GM23338 (cell line): ENCODE results near the gene SLC24A4. TPM values are rescaled to one million over a fixed set of nuclear protein-coding genes. Genes with fewer than 3 reads are reported as not detected.

Source experiments
- ATAC-seq: fragments of 200-7000 bp; cut with Tn5 transposase; 3 replicates; pipeline ENCODE4 v1.9.1; 2020
- DNase-seq: peaks from one replicate; pipeline ENCODE4 v3.0.0-alpha.2; 2015; ENCODE audit warnings: low spot score
- H2AFZ ChIP-seq: fragments of 200-600 bp; sonication (generic); 2 replicates; pipeline ENCODE4 v1.8.0; 2016; ENCODE audit warnings: antibody characterized with exemption, mild to moderate bottlenecking, moderate library complexity
- H3F3A ChIP-seq: fragments of 200-600 bp; sonication (generic); replicated peaks from 2 replicates; pipeline ENCODE4 v1.8.0; 2017; ENCODE audit warnings: antibody characterized with exemption, mixed run types, low read depth
- H3K27ac ChIP-seq: fragments of 200-600 bp; sonication (generic); 2 replicates; pipeline ENCODE4 v1.6.1; 2016; ENCODE audit warnings: low read depth
- H3K27me3 ChIP-seq: fragments of 200-600 bp; sonication (generic); 2 replicates; pipeline ENCODE4 v1.8.0; 2016; ENCODE audit warnings: mild to moderate bottlenecking, mixed run types, moderate library complexity; ENCODE audit not compliant: insufficient read depth
- H3K36me3 ChIP-seq: fragments of 200-600 bp; sonication (generic); 2 replicates; pipeline ENCODE4 v1.8.0; 2016; ENCODE audit warnings: mild to moderate bottlenecking; ENCODE audit not compliant: insufficient read depth
- H3K4me1 ChIP-seq: fragments of 200-600 bp; sonication (generic); 2 replicates; pipeline ENCODE4 v1.8.0; 2016; ENCODE audit warnings: mild to moderate bottlenecking, moderate library complexity; ENCODE audit not compliant: insufficient read depth
- H3K4me2 ChIP-seq: fragments of 200-600 bp; sonication (generic); 2 replicates; pipeline ENCODE4 v1.7.1; 2017; ENCODE audit warnings: mixed run types
- H3K4me3 ChIP-seq: fragments of 200-600 bp; sonication (generic); 2 replicates; pipeline ENCODE4 v1.6.1; 2016; ENCODE audit warnings: mixed run types
- H3K79me2 ChIP-seq: fragments of 200-600 bp; sonication (generic); replicated peaks from 2 replicates; pipeline ENCODE4 v1.8.0; 2017; ENCODE audit warnings: mild to moderate bottlenecking; ENCODE audit not compliant: insufficient read depth
- H3K9me2 ChIP-seq: fragments of 200-600 bp; sonication (generic); 2 replicates; pipeline ENCODE4 v1.8.0; 2017; ENCODE audit not compliant: insufficient read depth
- H4K20me1 ChIP-seq: fragments of 200-600 bp; sonication (generic); replicated peaks from 2 replicates; pipeline ENCODE4 v1.8.0; 2017; ENCODE audit warnings: mild to moderate bottlenecking; ENCODE audit not compliant: insufficient read depth
- H3K27ac Mint-ChIP-seq: 2 replicates; pipeline ENCODE4 v1.8.0; 2020; ENCODE audit warnings: inconsistent platforms, mild to moderate bottlenecking, moderate library complexity, mixed read lengths
- H3K27me3 Mint-ChIP-seq: 3 replicates; pipeline ENCODE4 v1.8.0; 2022; ENCODE audit warnings: low read depth, mild to moderate bottlenecking, moderate library complexity, mixed read lengths, inconsistent platforms; ENCODE audit not compliant: insufficient read depth, poor library complexity
- H3K36me3 Mint-ChIP-seq: 3 replicates; pipeline ENCODE4 v1.8.0; 2021; ENCODE audit warnings: low read depth, mild to moderate bottlenecking, inconsistent platforms, moderate library complexity, mixed read lengths
- H3K4me1 Mint-ChIP-seq: 3 replicates; pipeline ENCODE4 v1.8.0; 2020; ENCODE audit warnings: mild to moderate bottlenecking, inconsistent platforms, mixed read lengths
- H3K4me3 Mint-ChIP-seq: 3 replicates; pipeline ENCODE4 v1.8.0; 2021; ENCODE audit warnings: moderate library complexity, mild to moderate bottlenecking, inconsistent platforms, mixed read lengths
- H3K9me3 Mint-ChIP-seq: 3 replicates; pipeline ENCODE4 v1.8.0; 2020; ENCODE audit warnings: moderate library complexity, mild to moderate bottlenecking, inconsistent platforms, mixed read lengths
- EZH2 ChIP-seq: fragments of 200-600 bp; sonication (generic); IDR thresholded peaks from one replicate; pipeline ENCODE4 v1.8.0; 2017; ENCODE audit warnings: antibody characterized with exemption, mild to moderate bottlenecking, low read depth; ENCODE audit not compliant: unreplicated experiment
- EZH2phosphoT487 ChIP-seq: fragments of 200-600 bp; sonication (generic); IDR thresholded peaks from one replicate; pipeline ENCODE4 v1.8.1; 2018; ENCODE audit warnings: antibody characterized with exemption; ENCODE audit not compliant: unreplicated experiment
- ZNF114 ChIP-seq: fragments of 250-450 bp; sonication (Bioruptor Pico); IDR thresholded peaks from 2 replicates; pipeline ENCODE4 v1.5.0; 2020; ENCODE audit warnings: mild to moderate bottlenecking, moderate library complexity
- polyA plus RNA-seq: library from polyadenylated mRNA; unstranded; fragments of >200 nt; fragmentation: Nextera tagmentation; extraction: Ambion mirVana; gene quantifications from 2 replicates; pipeline ENCODE4 v1.2.1, GENCODE V29; 2016
- total RNA-seq: library from RNA; depleted of rRNA; stranded (reverse); fragments of >200 nt; shearing (Covaris generic); gene quantifications from 2 replicates; pipeline ENCODE4 v1.2.3, GENCODE V29; 2014
- TF ChIP-seq, protein P1 (sequence below): fragments of 250-450 bp; sonication (Bioruptor Pico); IDR thresholded peaks from 2 replicates; pipeline ENCODE4 v1.5.0; 2020; ENCODE audit warnings: mild to moderate bottlenecking, moderate library complexity
- TF ChIP-seq, protein P2 (sequence below): IDR thresholded peaks from 2 replicates; pipeline ENCODE4 v1.6.1; 2016; ENCODE audit warnings: antibody characterized with exemption

Gene SLC24A4
- total and polyA plus RNA-seq, 2 experiments from 2014 or later, result 0.06 to 0.38 TPM

DNA sequence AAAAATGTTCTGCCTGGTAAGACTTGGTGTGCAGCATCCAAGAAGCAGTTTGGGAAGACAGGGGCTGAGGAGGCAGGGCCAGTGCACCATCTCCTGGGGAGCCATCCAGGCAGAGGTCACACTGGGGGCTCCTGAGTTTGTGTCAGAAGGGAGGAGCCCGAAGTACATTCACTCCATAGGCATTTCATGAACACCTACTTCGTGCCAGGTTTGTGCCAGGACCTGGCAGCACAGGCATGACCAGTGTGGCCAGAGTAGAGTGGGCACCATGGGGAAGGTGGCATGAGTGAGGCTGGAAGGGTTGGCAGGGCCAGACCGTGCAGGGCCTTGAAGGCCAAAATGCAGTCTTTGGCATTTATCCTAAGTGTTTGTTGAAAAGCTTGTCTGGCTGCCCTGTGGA, 104.1 kb downstream of the SLC24A4 start (continued):
- TF ChIP-seq, protein P1, sequence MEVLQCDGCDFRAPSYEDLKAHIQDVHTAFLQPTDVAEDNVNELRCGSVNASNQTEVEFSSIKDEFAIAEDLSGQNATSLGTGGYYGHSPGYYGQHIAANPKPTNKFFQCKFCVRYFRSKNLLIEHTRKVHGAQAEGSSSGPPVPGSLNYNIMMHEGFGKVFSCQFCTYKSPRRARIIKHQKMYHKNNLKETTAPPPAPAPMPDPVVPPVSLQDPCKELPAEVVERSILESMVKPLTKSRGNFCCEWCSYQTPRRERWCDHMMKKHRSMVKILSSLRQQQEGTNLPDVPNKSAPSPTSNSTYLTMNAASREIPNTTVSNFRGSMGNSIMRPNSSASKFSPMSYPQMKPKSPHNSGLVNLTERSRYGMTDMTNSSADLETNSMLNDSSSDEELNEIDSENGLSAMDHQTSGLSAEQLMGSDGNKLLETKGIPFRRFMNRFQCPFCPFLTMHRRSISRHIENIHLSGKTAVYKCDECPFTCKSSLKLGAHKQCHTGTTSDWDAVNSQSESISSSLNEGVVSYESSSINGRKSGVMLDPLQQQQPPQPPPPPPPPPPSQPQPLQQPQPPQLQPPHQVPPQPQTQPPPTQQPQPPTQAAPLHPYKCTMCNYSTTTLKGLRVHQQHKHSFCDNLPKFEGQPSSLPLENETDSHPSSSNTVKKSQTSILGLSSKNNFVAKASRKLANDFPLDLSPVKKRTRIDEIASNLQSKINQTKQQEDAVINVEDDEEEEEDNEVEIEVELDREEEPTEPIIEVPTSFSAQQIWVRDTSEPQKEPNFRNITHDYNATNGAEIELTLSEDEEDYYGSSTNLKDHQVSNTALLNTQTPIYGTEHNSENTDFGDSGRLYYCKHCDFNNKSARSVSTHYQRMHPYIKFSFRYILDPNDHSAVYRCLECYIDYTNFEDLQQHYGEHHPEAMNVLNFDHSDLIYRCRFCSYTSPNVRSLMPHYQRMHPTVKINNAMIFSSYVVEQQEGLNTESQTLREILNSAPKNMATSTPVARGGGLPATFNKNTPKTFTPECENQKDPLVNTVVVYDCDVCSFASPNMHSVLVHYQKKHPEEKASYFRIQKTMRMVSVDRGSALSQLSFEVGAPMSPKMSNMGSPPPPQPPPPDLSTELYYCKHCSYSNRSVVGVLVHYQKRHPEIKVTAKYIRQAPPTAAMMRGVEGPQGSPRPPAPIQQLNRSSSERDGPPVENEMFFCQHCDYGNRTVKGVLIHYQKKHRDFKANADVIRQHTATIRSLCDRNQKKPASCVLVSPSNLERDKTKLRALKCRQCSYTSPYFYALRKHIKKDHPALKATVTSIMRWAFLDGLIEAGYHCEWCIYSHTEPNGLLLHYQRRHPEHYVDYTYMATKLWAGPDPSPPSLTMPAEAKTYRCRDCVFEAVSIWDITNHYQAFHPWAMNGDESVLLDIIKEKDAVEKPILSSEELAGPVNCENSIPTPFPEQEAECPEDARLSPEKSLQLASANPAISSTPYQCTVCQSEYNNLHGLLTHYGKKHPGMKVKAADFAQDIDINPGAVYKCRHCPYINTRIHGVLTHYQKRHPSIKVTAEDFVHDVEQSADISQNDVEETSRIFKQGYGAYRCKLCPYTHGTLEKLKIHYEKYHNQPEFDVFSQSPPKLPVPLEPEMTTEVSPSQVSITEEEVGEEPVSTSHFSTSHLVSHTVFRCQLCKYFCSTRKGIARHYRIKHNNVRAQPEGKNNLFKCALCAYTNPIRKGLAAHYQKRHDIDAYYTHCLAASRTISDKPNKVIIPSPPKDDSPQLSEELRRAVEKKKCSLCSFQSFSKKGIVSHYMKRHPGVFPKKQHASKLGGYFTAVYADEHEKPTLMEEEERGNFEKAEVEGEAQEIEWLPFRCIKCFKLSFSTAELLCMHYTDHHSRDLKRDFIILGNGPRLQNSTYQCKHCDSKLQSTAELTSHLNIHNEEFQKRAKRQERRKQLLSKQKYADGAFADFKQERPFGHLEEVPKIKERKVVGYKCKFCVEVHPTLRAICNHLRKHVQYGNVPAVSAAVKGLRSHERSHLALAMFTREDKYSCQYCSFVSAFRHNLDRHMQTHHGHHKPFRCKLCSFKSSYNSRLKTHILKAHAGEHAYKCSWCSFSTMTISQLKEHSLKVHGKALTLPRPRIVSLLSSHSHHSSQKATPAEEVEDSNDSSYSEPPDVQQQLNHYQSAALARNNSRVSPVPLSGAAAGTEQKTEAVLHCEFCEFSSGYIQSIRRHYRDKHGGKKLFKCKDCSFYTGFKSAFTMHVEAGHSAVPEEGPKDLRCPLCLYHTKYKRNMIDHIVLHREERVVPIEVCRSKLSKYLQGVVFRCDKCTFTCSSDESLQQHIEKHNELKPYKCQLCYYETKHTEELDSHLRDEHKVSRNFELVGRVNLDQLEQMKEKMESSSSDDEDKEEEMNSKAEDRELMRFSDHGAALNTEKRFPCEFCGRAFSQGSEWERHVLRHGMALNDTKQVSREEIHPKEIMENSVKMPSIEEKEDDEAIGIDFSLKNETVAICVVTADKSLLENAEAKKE (CRISPR knock-in tag), result no peak

DNA sequence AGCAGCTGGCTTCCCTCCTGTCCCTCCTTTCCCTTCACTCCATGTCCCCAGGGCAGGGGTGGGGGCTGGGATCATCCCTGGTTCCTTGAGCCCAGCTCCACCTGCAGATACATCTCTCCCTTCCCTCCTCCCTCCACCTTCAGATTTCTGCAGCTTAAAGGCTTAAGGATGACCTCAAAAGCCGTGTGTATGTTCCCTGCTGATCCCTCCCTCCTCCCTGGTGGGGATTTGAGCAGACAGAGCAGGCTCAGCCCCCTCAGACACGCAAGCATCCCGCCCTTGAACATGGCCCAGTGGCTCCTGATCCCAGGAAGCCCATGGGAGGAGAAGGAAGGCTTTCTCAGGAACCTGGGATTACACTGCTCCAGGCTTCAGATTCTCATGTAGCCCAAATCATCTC, 107.7 kb downstream of the SLC24A4 start:
- Histone ChIP-seq H3K36me3 (no peaks in the 10 kb centered on the region), H3F3A (no peaks in the 10 kb centered on the region), H3K4me1 (no peaks in the 10 kb centered on the region), H3K4me3 (no peak overlapping the region), H3K9me2 (no peaks in the 10 kb centered on the region), H4K20me1 (no peaks in the 10 kb centered on the region), H3K79me2 (no peaks in the 10 kb centered on the region), H2AFZ (no peak overlapping the region), H3K4me2 (no peak overlapping the region), H3K27me3 (no peaks in the 10 kb centered on the region), H3K27ac (no peak overlapping the region)
- DNase-seq (no peak), ATAC-seq (no peak)
- no peaks in the 10 kb centered on the region for H3K4me1 Mint-ChIP-seq
- H3K36me3 Mint-ChIP-seq, result no peaks in the 10 kb centered on the region; the same call in 2 of the 3 replicates
- no peak overlapping the region for H3K4me3 Mint-ChIP-seq
- TF ChIP-seq EZH2 (no peak), ZNF114 (no peak), EZH2phosphoT487 (no peak)
- TF ChIP-seq, protein P2, sequence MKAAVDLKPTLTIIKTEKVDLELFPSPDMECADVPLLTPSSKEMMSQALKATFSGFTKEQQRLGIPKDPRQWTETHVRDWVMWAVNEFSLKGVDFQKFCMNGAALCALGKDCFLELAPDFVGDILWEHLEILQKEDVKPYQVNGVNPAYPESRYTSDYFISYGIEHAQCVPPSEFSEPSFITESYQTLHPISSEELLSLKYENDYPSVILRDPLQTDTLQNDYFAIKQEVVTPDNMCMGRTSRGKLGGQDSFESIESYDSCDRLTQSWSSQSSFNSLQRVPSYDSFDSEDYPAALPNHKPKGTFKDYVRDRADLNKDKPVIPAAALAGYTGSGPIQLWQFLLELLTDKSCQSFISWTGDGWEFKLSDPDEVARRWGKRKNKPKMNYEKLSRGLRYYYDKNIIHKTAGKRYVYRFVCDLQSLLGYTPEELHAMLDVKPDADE, result no peak
- TF ChIP-seq, protein P1 (CRISPR knock-in tag), result no peak
- peaks cover 2% of the 10 kb centered on the region for H3K27me3 Mint-ChIP-seq
- H3K9me3 Mint-ChIP-seq, result peaks cover 6% of the 10 kb centered on the region
- H3K27ac Mint-ChIP-seq, result no peak overlapping the region
